ENCODE measurements around the gene CYP3A4. TPM values are rescaled to one million over a fixed set of nuclear protein-coding genes. Genes with fewer than 3 reads are reported as not detected.
"Not testable (repeated sequence)": the region's sequence is repeated elsewhere in the genome, so short reads cannot be mapped to it uniquely, and the experiment has no call there.

The CYP3A4 gene
- total RNA-seq, 4 donors from 2014 or later, result 0.22 to 1.5 TPM; not detected in 2

GRCh38 chr7:99786726-99787335 is 2.8 kb upstream of the CYP3A4 start:
- no peak overlapping the region for H3K27ac ChIP-seq
- H3K9me3 ChIP-seq, result no peaks in the 10 kb centered on the region
- no peaks in the 10 kb centered on the region for H3K27me3 ChIP-seq
- H3K4me1 ChIP-seq, result no peaks in the 10 kb centered on the region
- DNase-seq (ENCODE audit: low spot score in 2 of 2), result no peak
- no peak for TF ChIP-seq POLR2A (IDR thresholded peaks at IDR 0.05)
- TF ChIP-seq CTCF (IDR thresholded peaks at IDR 0.05), result no peak
- TF ChIP-seq EP300 (IDR thresholded peaks at IDR 0.05), result no peak
- H3K36me3 ChIP-seq, result no peaks in the 10 kb centered on the region
- no peak overlapping the region for H3K4me3 ChIP-seq
- WGBS, 2 donors, result 64 to 67% methylated on average over 3 of the region's 3 CpGs

GRCh38 chr7:99785654-99786053 is 1.7 kb upstream of the CYP3A4 start:
- H3K4me3 ChIP-seq; H3K4me1 ChIP-seq; H3K36me3 ChIP-seq; H3K9me3 ChIP-seq; H3K27me3 ChIP-seq; H3K27ac ChIP-seq; DNase-seq (ENCODE audit: low spot score in 2 of 2): not testable (repeated sequence)
- WGBS, 2 donors, result 68 to 84% methylated on average over 3 of the region's 3 CpGs

GRCh38 chr7:99782012-99782953 is 1.7 kb downstream of the CYP3A4 start:
- H3K36me3 ChIP-seq, result no peaks in the 10 kb centered on the region
- H3K27me3 ChIP-seq, result no peaks in the 10 kb centered on the region
- no peak for DNase-seq (ENCODE audit: low spot score in 2 of 2)
- no peaks in the 10 kb centered on the region for H3K4me1 ChIP-seq
- H3K9me3 ChIP-seq, result no peaks in the 10 kb centered on the region
- whole genome bisulfite sequencing, 2 donors, result 65 to 72% methylated on average over 5 of the region's 5 CpGs
- TF ChIP-seq EP300 (IDR thresholded peaks at IDR 0.05) (no peak), CTCF (IDR thresholded peaks at IDR 0.05) (no peak), POLR2A (IDR thresholded peaks at IDR 0.05) (no peak)
- no peak overlapping the region for H3K27ac ChIP-seq
- no peak overlapping the region for H3K4me3 ChIP-seq

GRCh38 chr7:99780588-99780987 is 3.4 kb downstream of the CYP3A4 start:
- no peak overlapping the region for H3K4me3 ChIP-seq
- H3K27me3 ChIP-seq, result no peaks in the 10 kb centered on the region
- 56 to 92% methylated on average over 1 of the region's 1 CpG for WGBS, 2 donors
- no peak for DNase-seq (ENCODE audit: low spot score in 2 of 2)
- H3K27ac ChIP-seq, result no peak overlapping the region
- H3K4me1 ChIP-seq, result no peaks in the 10 kb centered on the region
- H3K9me3 ChIP-seq, result peaks cover 0 to under 1% (median 0%) of the 10 kb centered on the region in 4 donors
- no peak for TF ChIP-seq CTCF (IDR thresholded peaks at IDR 0.05)
- TF ChIP-seq POLR2A (IDR thresholded peaks at IDR 0.05), result no peak
- no peak for TF ChIP-seq EP300 (IDR thresholded peaks at IDR 0.05)
- H3K36me3 ChIP-seq, result no peaks in the 10 kb centered on the region

GRCh38 chr7:99779949-99780348 is 4.0 kb downstream of the CYP3A4 start:
- peaks cover 0 to 7% (median 0%) of the 10 kb centered on the region in 4 donors for H3K9me3 ChIP-seq
- H3K4me1 ChIP-seq, result no peaks in the 10 kb centered on the region
- WGBS, 2 donors, result 80 to 85% methylated on average over 3 of the region's 3 CpGs
- DNase-seq (ENCODE audit: low spot score in 2 of 2), result no peak
- no peaks in the 10 kb centered on the region for H3K27me3 ChIP-seq
- H3K27ac ChIP-seq, result no peak overlapping the region
- H3K36me3 ChIP-seq, result no peaks in the 10 kb centered on the region
- TF ChIP-seq POLR2A (IDR thresholded peaks at IDR 0.05) (no peak), CTCF (IDR thresholded peaks at IDR 0.05) (no peak), EP300 (IDR thresholded peaks at IDR 0.05) (no peak)
- no peak overlapping the region for H3K4me3 ChIP-seq

Data from tibial nerve (tissue), 4 donors.